ENCODE data around the gene PSG5. TPM values are rescaled to one million over a fixed set of nuclear protein-coding genes. Genes with fewer than 3 reads are reported as not detected.
A peak's percentile ranks its signal among the peaks of the same experiment; 100 is the strongest.
"Not testable (repeated sequence)": the region's sequence is repeated elsewhere in the genome, so short reads cannot be mapped to it uniquely, and the experiment has no call there.

The PSG5 gene
- total RNA-seq: not detected
- not detected for polyA plus RNA-seq
- 0 reads per million in 6 experiments for total RNA-seq

- POLR2A ChIA-PET, DNase-seq, H3K9me3 Mint-ChIP-seq, H3K4me1 Mint-ChIP-seq, H3K4me3 Mint-ChIP-seq, ATAC-seq, H3K27ac Mint-ChIP-seq, H3K36me3 Mint-ChIP-seq: not testable (repeated sequence)
- H3K27me3 Mint-ChIP-seq: peaks cover 0 to 41% (median 21%) of the 10 kb centered on the region in 5 donors
Measured at GRCh38 chr19:43186311-43186935, at the start of gene PSG5. Gene PSG5 (minus strand): TSS chr19:43186536. CDS start chr19:43186405, 131 bp downstream.

- H3K4me1 Mint-ChIP-seq, ATAC-seq, H3K27ac Mint-ChIP-seq, POLR2A ChIA-PET, H3K4me3 Mint-ChIP-seq, DNase-seq: not testable (repeated sequence)
- peaks cover 0 to 18% (median 8%) of the 10 kb centered on the region in 5 donors for H3K27me3 Mint-ChIP-seq
- peaks cover 2 to 29% (median 6%) of the 10 kb centered on the region in 3 donors for H3K36me3 Mint-ChIP-seq
- peaks cover 5 to 53% (median 28%) of the 10 kb centered on the region in 9 donors for H3K9me3 Mint-ChIP-seq
Measured at GRCh38 chr19:43235686-43236085, 49.4 kb upstream of the PSG5 start.

- ATAC-seq (no peak), DNase-seq (no peak)
- Mint-ChIP-seq H3K4me1 (no peaks in the 10 kb centered on the region), H3K27me3 (peaks cover 0 to 21% (median 6%) of the 10 kb centered on the region in 5 donors), H3K27ac (no peak overlapping the region), H3K4me3 (no peak overlapping the region), H3K36me3 (peaks cover 2 to 62% (median 19%) of the 10 kb centered on the region in 3 donors), H3K9me3 (peaks cover 7 to 92% (median 37%) of the 10 kb centered on the region in 9 donors)
- POLR2A ChIA-PET: no interaction called here
Measured at GRCh38 chr19:43229315-43229714, 43.0 kb upstream of the PSG5 start.

GRCh38 chr19:43228730-43229129 lies 42.4 kb upstream of the PSG5 start:
- H3K4me1 Mint-ChIP-seq, H3K4me3 Mint-ChIP-seq, H3K27ac Mint-ChIP-seq, ATAC-seq, POLR2A ChIA-PET: not testable (repeated sequence)
- peaks cover 0 to 63% (median 19%) of the 10 kb centered on the region in 3 donors for H3K36me3 Mint-ChIP-seq
- peaks cover 0 to 15% (median 3%) of the 10 kb centered on the region in 5 donors for H3K27me3 Mint-ChIP-seq
- peaks cover 7 to 92% (median 38%) of the 10 kb centered on the region in 9 donors for H3K9me3 Mint-ChIP-seq
- DNase-seq: peak in 2 of 10 donors; percentile 1 to 13

- POLR2A ChIA-PET, DNase-seq, H3K27ac Mint-ChIP-seq, H3K4me1 Mint-ChIP-seq, H3K27me3 Mint-ChIP-seq, ATAC-seq, H3K4me3 Mint-ChIP-seq: not testable (repeated sequence)
- Mint-ChIP-seq H3K9me3 (peaks cover 5 to 92% (median 36%) of the 10 kb centered on the region in 9 donors), H3K36me3 (peaks cover 0 to 63% (median 19%) of the 10 kb centered on the region in 3 donors)
Measured at GRCh38 chr19:43226986-43227385, 40.6 kb upstream of the PSG5 start.

GRCh38 chr19:43224855-43225253 lies 38.5 kb upstream of the PSG5 start:
- H3K27me3 Mint-ChIP-seq: peaks cover 0 to 9% (median 6%) of the 10 kb centered on the region in 5 donors
- H3K4me1 Mint-ChIP-seq: peaks cover 0 to 2% (median 0%) of the 10 kb centered on the region in 4 donors
- peaks cover 0 to 55% (median 12%) of the 10 kb centered on the region in 3 donors for H3K36me3 Mint-ChIP-seq
- no peak overlapping the region for H3K27ac Mint-ChIP-seq
- ATAC-seq (no peak), DNase-seq (no peak)
- POLR2A ChIA-PET: no interaction called here
- H3K9me3 Mint-ChIP-seq: peaks cover 5 to 81% (median 35%) of the 10 kb centered on the region in 9 donors
- H3K4me3 Mint-ChIP-seq: no peak overlapping the region

- H3K4me3 Mint-ChIP-seq, ATAC-seq, POLR2A ChIA-PET, H3K27me3 Mint-ChIP-seq, DNase-seq, H3K4me1 Mint-ChIP-seq: not testable (repeated sequence)
- H3K9me3 Mint-ChIP-seq: peaks cover 3 to 78% (median 32%) of the 10 kb centered on the region in 9 donors
- H3K36me3 Mint-ChIP-seq: peaks cover 0 to 49% (median 9%) of the 10 kb centered on the region in 3 donors
- peak overlapping the region in 1 of 10 donors; percentile 34 for H3K27ac Mint-ChIP-seq
Measured at GRCh38 chr19:43224201-43224854, 38.0 kb upstream of the PSG5 start.

- Mint-ChIP-seq H3K36me3 (peaks cover 0 to 37% (median 0%) of the 10 kb centered on the region in 3 donors), H3K27me3 (peaks cover 0 to 18% (median 7%) of the 10 kb centered on the region in 5 donors), H3K9me3 (peaks cover 0 to 66% (median 16%) of the 10 kb centered on the region in 9 donors)
- H3K4me3 Mint-ChIP-seq, H3K4me1 Mint-ChIP-seq, POLR2A ChIA-PET, DNase-seq, H3K27ac Mint-ChIP-seq, ATAC-seq: not testable (repeated sequence)
Measured at GRCh38 chr19:43221891-43222290, 35.6 kb upstream of the PSG5 start.

GRCh38 chr19:43219136-43219535 lies 32.8 kb upstream of the PSG5 start:
- H3K4me1 Mint-ChIP-seq, POLR2A ChIA-PET, H3K4me3 Mint-ChIP-seq, DNase-seq, H3K27ac Mint-ChIP-seq, ATAC-seq: not testable (repeated sequence)
- Mint-ChIP-seq H3K36me3 (peaks cover 0 to 14% (median 0%) of the 10 kb centered on the region in 3 donors), H3K9me3 (peaks cover 0 to 39% (median 8%) of the 10 kb centered on the region in 9 donors), H3K27me3 (peaks cover 0 to 27% (median 7%) of the 10 kb centered on the region in 5 donors)

- Mint-ChIP-seq H3K27me3 (peaks cover 0 to 25% (median 13%) of the 10 kb centered on the region in 5 donors), H3K9me3 (peaks cover 0 to 16% (median 2%) of the 10 kb centered on the region in 9 donors)
- H3K27ac Mint-ChIP-seq, ATAC-seq, DNase-seq, H3K4me1 Mint-ChIP-seq, H3K36me3 Mint-ChIP-seq, H3K4me3 Mint-ChIP-seq, POLR2A ChIA-PET: not testable (repeated sequence)
Measured at GRCh38 chr19:43215881-43216280, 29.5 kb upstream of the PSG5 start.

GRCh38 chr19:43207991-43208390 lies 21.7 kb upstream of the PSG5 start:
- POLR2A ChIA-PET: interaction anchor here (0.6 kb wide), 1 partner anchor 182 kb away, joined by 3 read pairs; no protein-coding TSS in a partner anchor
- H3K4me1 Mint-ChIP-seq: no peaks in the 10 kb centered on the region
- no peaks in the 10 kb centered on the region for H3K9me3 Mint-ChIP-seq
- H3K27me3 Mint-ChIP-seq: peaks cover 0 to 40% (median 32%) of the 10 kb centered on the region in 5 donors
- ATAC-seq (no peak), DNase-seq (no peak)
- no peak overlapping the region for H3K4me3 Mint-ChIP-seq
- H3K27ac Mint-ChIP-seq: no peak overlapping the region
- H3K36me3 Mint-ChIP-seq: no peaks in the 10 kb centered on the region

- H3K4me3 Mint-ChIP-seq, H3K9me3 Mint-ChIP-seq, H3K27ac Mint-ChIP-seq, H3K4me1 Mint-ChIP-seq, H3K36me3 Mint-ChIP-seq, POLR2A ChIA-PET, ATAC-seq: not testable (repeated sequence)
- H3K27me3 Mint-ChIP-seq: peaks cover 0 to 40% (median 32%) of the 10 kb centered on the region in 5 donors
- DNase-seq: peak in 1 of 10 donors; percentile 5
Measured at GRCh38 chr19:43207174-43207573, 20.8 kb upstream of the PSG5 start.
